WTC11 (cell line): ENCODE results near the gene COBL. TPM values are rescaled to one million over a fixed set of nuclear protein-coding genes. Genes with fewer than 3 reads are reported as not detected.

Experiments
- ATAC-seq: fragments of 200-7000 bp; cut with Tn5 transposase; 2 replicates; pipeline ENCODE4 v1.10.0; 2021; ENCODE audit warnings: mild to moderate bottlenecking, moderate library complexity
- CTCF ChIA-PET: fragments of 300-600 bp; sonication (Branson Sonifier 250); formaldehyde crosslinking; loops from one replicate; lab custom pipeline; 2021; ENCODE audit warnings: antibody characterized with exemption; lab: Charles Lee
- POLR2A ChIA-PET: fragments of 350-600 bp; sonication (Branson Sonifier 250); formaldehyde crosslinking; loops from one replicate; lab custom pipeline; 2021; ENCODE audit warnings: antibody characterized with exemption; lab: Charles Lee
- DNase-seq: peaks from one replicate; pipeline ENCODE4 v3.0.0; 2021; ENCODE audit warnings: low spot score
- H3K27ac Mint-ChIP-seq: 2 replicates; pipeline ENCODE4 v1.8.0; 2021; ENCODE audit warnings: mixed read lengths
- H3K27me3 Mint-ChIP-seq: 2 replicates; pipeline ENCODE4 v1.8.0; 2021; ENCODE audit warnings: low read depth, mild to moderate bottlenecking, moderate library complexity, mixed read lengths
- H3K36me3 Mint-ChIP-seq: 2 replicates; pipeline ENCODE4 v1.8.0; 2021; ENCODE audit warnings: mixed read lengths
- H3K4me1 Mint-ChIP-seq: 2 replicates; pipeline ENCODE4 v1.8.0; 2022; ENCODE audit warnings: mixed read lengths
- H3K4me3 Mint-ChIP-seq: 2 replicates; pipeline ENCODE4 v1.8.0; 2021; ENCODE audit warnings: mild to moderate bottlenecking, moderate library complexity, mixed read lengths
- H3K9me3 Mint-ChIP-seq: 2 replicates; pipeline ENCODE4 v1.8.0; 2021; ENCODE audit warnings: mixed read lengths
- ATF2 ChIP-seq: sonication (generic); formaldehyde crosslinking; IDR thresholded peaks from 2 replicates; pipeline ENCODE4 v1.8.1; 2022; ENCODE audit warnings: low read depth, missing genetic modification reagents, borderline replicate concordance
- CDX4 ChIP-seq: fragments of 250-450 bp; sonication (Bioruptor Pico); IDR thresholded peaks from 2 replicates; pipeline ENCODE4 v1.9.0; 2021; ENCODE audit warnings: moderate library complexity, mild to moderate bottlenecking, inconsistent platforms, borderline replicate concordance
- CREM ChIP-seq: sonication (generic); formaldehyde crosslinking; IDR thresholded peaks from 2 replicates; pipeline ENCODE4 v1.8.1; 2022; ENCODE audit warnings: mild to moderate bottlenecking, missing genetic modification reagents, moderate library complexity
- E2F4 ChIP-seq: sonication (generic); formaldehyde crosslinking; IDR thresholded peaks from 2 replicates; pipeline ENCODE4 v1.8.1; 2022; ENCODE audit warnings: low read depth, mild to moderate bottlenecking, moderate library complexity, missing genetic modification reagents, borderline replicate concordance
- FOXP1 ChIP-seq: sonication (generic); formaldehyde crosslinking; IDR thresholded peaks from 2 replicates; pipeline ENCODE4 v1.8.0; 2022; ENCODE audit warnings: missing genetic modification reagents, mild to moderate bottlenecking, moderate library complexity, borderline replicate concordance
- GRHL2 ChIP-seq: fragments of 250-450 bp; sonication (Bioruptor Pico); IDR thresholded peaks from 2 replicates; pipeline ENCODE4 v1.8.0; 2022; ENCODE audit warnings: mild to moderate bottlenecking, moderate library complexity; ENCODE audit not compliant: insufficient replicate concordance, severe bottlenecking
- JAZF1 ChIP-seq: fragments of 250-450 bp; sonication (Bioruptor Pico); IDR thresholded peaks from 2 replicates; pipeline ENCODE4 v1.9.0; 2021; ENCODE audit warnings: moderate library complexity, mild to moderate bottlenecking, inconsistent platforms
- JUN ChIP-seq: sonication (generic); formaldehyde crosslinking; IDR thresholded peaks from 2 replicates; pipeline ENCODE4 v1.8.0; 2023; ENCODE audit warnings: mild to moderate bottlenecking, missing genetic modification reagents
- NFYB ChIP-seq: sonication (generic); formaldehyde crosslinking; conservative IDR thresholded peaks from 2 replicates; pipeline ENCODE4 v1.8.0; 2022; ENCODE audit warnings: low read depth, missing genetic modification reagents
- NR2C2 ChIP-seq: sonication (generic); formaldehyde crosslinking; IDR thresholded peaks from 2 replicates; pipeline ENCODE4 v1.8.0; 2022; ENCODE audit warnings: mild to moderate bottlenecking, missing genetic modification reagents
- PRDM15 ChIP-seq: sonication (generic); formaldehyde crosslinking; IDR thresholded peaks from 2 replicates; pipeline ENCODE4 v1.8.0; 2022; ENCODE audit warnings: missing genetic modification reagents
- PRRX2 ChIP-seq: fragments of 250-450 bp; sonication (Bioruptor Pico); IDR thresholded peaks from 2 replicates; pipeline ENCODE4 v1.8.0; 2021; ENCODE audit warnings: mild to moderate bottlenecking
- RELA ChIP-seq: sonication (generic); formaldehyde crosslinking; IDR thresholded peaks from 2 replicates; pipeline ENCODE4 v1.8.1; 2022; ENCODE audit warnings: missing genetic modification reagents, mild to moderate bottlenecking, borderline replicate concordance
- SMAD4 ChIP-seq: sonication (generic); formaldehyde crosslinking; IDR thresholded peaks from 2 replicates; pipeline ENCODE4 v1.8.0; 2022; ENCODE audit warnings: mild to moderate bottlenecking, missing genetic modification reagents
- SP1 ChIP-seq: sonication (generic); formaldehyde crosslinking; conservative IDR thresholded peaks from 2 replicates; pipeline ENCODE4 v1.8.1; 2022; ENCODE audit warnings: missing genetic modification reagents
- USF1 ChIP-seq: sonication (generic); formaldehyde crosslinking; IDR thresholded peaks from 2 replicates; pipeline ENCODE4 v1.8.0; 2022; ENCODE audit warnings: mild to moderate bottlenecking, missing genetic modification reagents
- USF2 ChIP-seq: sonication (generic); formaldehyde crosslinking; IDR thresholded peaks from 2 replicates; pipeline ENCODE4 v1.8.1; 2023; ENCODE audit warnings: mild to moderate bottlenecking, missing genetic modification reagents, moderate library complexity
- ZBTB21 ChIP-seq: sonication (generic); formaldehyde crosslinking; IDR thresholded peaks from 2 replicates; pipeline ENCODE4 v1.8.1; 2023; ENCODE audit warnings: mild to moderate bottlenecking, missing genetic modification reagents, borderline replicate concordance
- ZMAT4 ChIP-seq: fragments of 250-450 bp; sonication (Bioruptor Pico); IDR thresholded peaks from 2 replicates; pipeline ENCODE4 v1.9.0; 2021; ENCODE audit warnings: mild to moderate bottlenecking
- ZSCAN18 ChIP-seq: fragments of 250-450 bp; sonication (Bioruptor Pico); IDR thresholded peaks from 2 replicates; pipeline ENCODE4 v2.1.2; 2022; ENCODE audit warnings: mild to moderate bottlenecking, moderate library complexity
- total RNA-seq: library from RNA; stranded (reverse); gene quantifications from 3 replicates; pipeline ENCODE4 v1.2.3, GENCODE V29; 2021

The COBL gene
- total RNA-seq, 1 experiment from 2014 or later = 36.5 TPM

- POLR2A ChIA-PET = no interaction called here
- TF ChIP-seq USF2 = no peak
- TF ChIP-seq RELA (CRISPR knock-in tag) = no peak
- no peak for TF ChIP-seq PRDM15
- no peak for TF ChIP-seq NR2C2 (CRISPR knock-in tag)
- no peak for TF ChIP-seq JUN
- no peak for TF ChIP-seq FOXP1 (CRISPR knock-in tag)
- no peak for TF ChIP-seq ZMAT4 (CRISPR knock-in tag)
- no peak for TF ChIP-seq SP1 (CRISPR knock-in tag)
- no peak for TF ChIP-seq GRHL2
- TF ChIP-seq E2F4 (CRISPR knock-in tag) = no peak
- TF ChIP-seq NFYB = no peak
- TF ChIP-seq ZBTB21 (CRISPR knock-in tag) = no peak
- no peak for TF ChIP-seq PRRX2 (CRISPR knock-in tag)
- TF ChIP-seq ZSCAN18 (CRISPR knock-in tag) = no peak
- Mint-ChIP-seq H3K27me3 (no peaks in the 10 kb centered on the region), H3K36me3 (peaks cover 4% of the 10 kb centered on the region; the same call in 1 of the 2 replicates), H3K4me3 (no peak overlapping the region), H3K27ac (no peak overlapping the region), H3K9me3 (no peaks in the 10 kb centered on the region), H3K4me1 (no peaks in the 10 kb centered on the region)
- CTCF ChIA-PET = interaction anchor here (0.7 to 1.0 kb wide), 3 partner anchors 13 to 149 kb away, joined by 3 to 4 read pairs (median 4); no protein-coding TSS in a partner anchor
- ATAC-seq (no peak), DNase-seq (no peak)
Measured at GRCh38 chr7:51013218-51013786, 303.3 kb downstream of the COBL start.

GRCh38 chr7:51012569-51013217 lies 303.9 kb downstream of the COBL start:
- no peaks in the 10 kb centered on the region for H3K36me3 Mint-ChIP-seq
- no peaks in the 10 kb centered on the region for H3K9me3 Mint-ChIP-seq
- H3K27me3 Mint-ChIP-seq = no peaks in the 10 kb centered on the region
- H3K27ac Mint-ChIP-seq = no peak overlapping the region
- CTCF ChIA-PET = no interaction called here
- no peak for DNase-seq
- H3K4me3 Mint-ChIP-seq = no peak overlapping the region
- POLR2A ChIA-PET = no interaction called here
- no peaks in the 10 kb centered on the region for H3K4me1 Mint-ChIP-seq
- no peak for ATAC-seq
- TF ChIP-seq USF1 (CRISPR knock-in tag) (no peak), CDX4 (no peak), JAZF1 (CRISPR knock-in tag) (no peak), SMAD4 (CRISPR knock-in tag) (no peak), PRRX2 (CRISPR knock-in tag) (no peak), ATF2 (CRISPR knock-in tag) (no peak), CREM (CRISPR knock-in tag) (no peak), PRDM15 (no peak)
